ENCODE data around the gene MYO16.
"Not testable (repeated sequence)": the region's sequence is repeated elsewhere in the genome, so short reads cannot be mapped to it uniquely, and the experiment has no call there.

MYO16 gene

GRCh38 chr13:109206616-109207015, 577.2 kb downstream of the MYO16 start:
- peak in 1 of 10 donors; percentile 46 for DNase-seq
- intact Hi-C loops (cut with DNase I): no loop called here

- no peak for DNase-seq
- intact Hi-C loops (cut with DNase I): no loop called here
These were observed 578.2 kb downstream of the MYO16 start for GRCh38 chr13:109207622-109208021.

GRCh38 chr13:109208522-109208921, 579.1 kb downstream of the MYO16 start:
- no peak for DNase-seq
- intact Hi-C loops (cut with DNase I): no loop called here

- no peak for DNase-seq
- intact Hi-C loops (cut with DNase I): no loop called here
These were observed 580.1 kb downstream of the MYO16 start for GRCh38 chr13:109209526-109209925.

- intact Hi-C loops (cut with DNase I): no loop called here
- DNase-seq: no peak
These were observed 582.2 kb downstream of the MYO16 start for GRCh38 chr13:109211616-109212015.

GRCh38 chr13:109212650-109213049, 583.2 kb downstream of the MYO16 start:
- intact Hi-C loops (cut with DNase I): no loop called here
- DNase-seq: no peak

- intact Hi-C loops (cut with DNase I): no loop called here
- DNase-seq: no peak
These were observed 584.3 kb downstream of the MYO16 start for GRCh38 chr13:109213714-109214113.

- intact Hi-C loops (cut with DNase I): no loop called here
- DNase-seq: no peak
These were observed 585.0 kb downstream of the MYO16 start for GRCh38 chr13:109214393-109214792.

- no peak for DNase-seq
- intact Hi-C loops (cut with DNase I): no loop called here
These were observed 586.0 kb downstream of the MYO16 start for GRCh38 chr13:109215377-109215776.

GRCh38 chr13:109217510-109217909, 588.1 kb downstream of the MYO16 start:
- intact Hi-C loops (cut with DNase I): not testable (repeated sequence)

GRCh38 chr13:109220631-109221030, 591.2 kb downstream of the MYO16 start:
- intact Hi-C loops (cut with DNase I): no loop called here
- DNase-seq: no peak

More at GRCh38 chr13:109217510-109217909, 588.1 kb downstream of the MYO16 start:
- not testable (repeated sequence) for DNase-seq

GRCh38 chr13:109224033-109224432, 594.6 kb downstream of the MYO16 start:
- no peak for DNase-seq
- intact Hi-C loops (cut with DNase I): no loop called here

- DNase-seq: no peak
- intact Hi-C loops (cut with DNase I): no loop called here
These were observed 597.2 kb downstream of the MYO16 start for GRCh38 chr13:109226631-109227030.

- intact Hi-C loops (cut with DNase I): no loop called here
- DNase-seq: no peak
These were observed 598.0 kb downstream of the MYO16 start for GRCh38 chr13:109227344-109227940.

- intact Hi-C loops (cut with DNase I): no loop called here
- DNase-seq: no peak
These were observed 598.8 kb downstream of the MYO16 start for GRCh38 chr13:109228211-109228610.

- no peak for DNase-seq
- intact Hi-C loops (cut with DNase I): no loop called here
These were observed 602.5 kb downstream of the MYO16 start for GRCh38 chr13:109231888-109232287.

- DNase-seq: no peak
- intact Hi-C loops (cut with DNase I): no loop called here
These were observed 603.9 kb downstream of the MYO16 start for GRCh38 chr13:109233293-109233692.

- no peak for DNase-seq
- intact Hi-C loops (cut with DNase I): no loop called here
These were observed 606.5 kb downstream of the MYO16 start for GRCh38 chr13:109235901-109236300.

- DNase-seq: no peak
- intact Hi-C loops (cut with DNase I): no loop called here
These were observed 611.7 kb downstream of the MYO16 start for GRCh38 chr13:109241160-109241559.

- intact Hi-C loops (cut with DNase I): no loop called here
- no peak for DNase-seq
These were observed 614.0 kb downstream of the MYO16 start for GRCh38 chr13:109243311-109243951.

GRCh38 chr13:109244566-109244965, 615.2 kb downstream of the MYO16 start:
- DNase-seq: no peak
- intact Hi-C loops (cut with DNase I): no loop called here

- DNase-seq: no peak
- intact Hi-C loops (cut with DNase I): no loop called here
These were observed 616.6 kb downstream of the MYO16 start for GRCh38 chr13:109246001-109246400.
